Hematopoietic multipotent progenitor cell (in vitro differentiated cells): ENCODE results near the gene ARF1. TPM values are rescaled to one million over a fixed set of nuclear protein-coding genes. Genes with fewer than 3 reads are reported as not detected.

Experiments used
- DNase-seq, 3 donors: peaks; one replicate each; pipeline ENCODE4 v3.0.0-alpha.2; 2011 to 2015; ENCODE audit warnings: low read depth in 2 of 3, low spot score in 2 of 3
- total RNA-seq: library from RNA; depleted of rRNA; stranded (reverse); fragments of >200 nt; gene quantifications from one replicate; pipeline ENCODE4 v1.2.3, GENCODE V29; 2012

Gene ARF1
- total RNA-seq, 1 donor: 272 TPM

DNA sequence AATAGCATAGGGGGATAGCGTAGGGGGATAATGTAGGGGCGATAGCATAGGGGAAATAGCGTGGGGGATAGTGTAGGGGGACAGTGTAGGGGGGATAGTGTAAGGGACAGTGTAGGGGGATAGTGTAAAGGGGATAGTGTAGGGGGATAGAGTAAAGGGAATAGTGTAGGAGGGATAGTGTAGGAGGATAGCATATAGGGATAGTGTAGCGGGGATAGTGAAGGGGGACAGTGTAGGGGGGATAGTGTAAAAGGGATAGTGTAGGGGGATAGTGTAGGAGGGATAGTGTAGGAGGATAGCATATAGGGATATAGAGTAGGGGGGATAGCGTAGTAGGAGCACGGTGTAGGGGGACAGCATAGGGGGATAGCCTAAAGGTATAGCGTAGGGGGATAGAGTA, 14.1 kb upstream of the ARF1 start:
- DNase-seq: no peak

GRCh38 chr1:228070173-228070572, 12.3 kb upstream of the ARF1 start:
- DNase-seq: no peak

DNA sequence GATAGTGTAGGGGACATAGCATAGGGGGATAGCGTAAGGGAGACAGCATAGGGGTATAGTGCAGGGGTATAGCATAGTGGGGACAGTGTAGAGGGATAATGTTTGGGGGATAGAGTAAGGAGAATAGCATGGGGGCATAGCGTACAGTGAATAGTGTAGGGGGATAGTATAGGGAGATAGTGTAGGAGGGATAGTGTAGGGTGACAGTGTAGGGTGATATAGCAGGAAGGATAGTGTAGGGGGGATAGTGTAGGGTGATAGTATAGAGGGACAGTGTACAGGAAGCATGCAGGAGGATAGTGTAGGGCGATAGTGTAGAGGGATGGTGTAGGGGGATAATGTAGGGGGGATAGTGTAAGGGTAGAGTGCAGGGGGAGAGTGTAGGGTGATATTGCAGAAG, 11.7 kb upstream of the ARF1 start:
- no peak for DNase-seq

DNA sequence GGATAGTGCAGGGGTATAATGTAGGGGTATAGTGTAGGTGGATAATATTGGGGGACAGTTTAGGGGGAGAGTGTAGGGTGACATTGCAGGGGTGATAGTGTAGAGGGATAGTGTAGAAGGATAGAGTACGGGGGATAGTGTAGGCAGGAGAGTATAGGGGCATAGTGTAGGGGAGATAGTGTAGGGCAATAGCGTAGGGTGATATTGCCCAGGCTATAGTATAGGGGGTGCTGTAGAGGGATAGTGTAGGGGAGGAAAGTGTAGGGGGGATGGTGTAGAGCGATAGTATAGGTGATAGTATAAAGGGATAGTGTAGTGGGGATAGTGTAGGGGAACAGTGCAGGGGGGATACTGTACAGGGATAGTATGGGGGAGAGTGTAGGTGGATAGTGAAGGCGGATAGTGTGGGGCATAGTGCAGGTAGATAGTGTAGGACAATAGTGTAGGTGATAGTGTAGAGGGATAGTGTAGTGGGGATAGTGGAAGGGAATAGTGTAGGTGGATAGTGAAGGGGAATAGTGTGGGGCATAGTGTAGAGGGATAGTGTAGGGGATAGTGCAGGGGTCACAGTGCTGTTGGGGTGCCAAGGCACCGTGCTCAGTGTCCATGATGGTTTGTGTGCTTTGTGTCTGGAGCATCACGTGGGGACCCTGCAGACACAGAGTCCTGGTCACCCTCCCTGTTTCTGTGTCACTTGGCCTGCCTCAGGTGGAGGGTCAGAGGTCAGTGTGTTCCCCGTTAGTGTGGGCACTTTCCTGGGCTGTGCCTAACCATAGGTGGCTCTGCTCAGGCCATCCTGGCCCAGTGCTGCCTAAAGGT, 10.5 kb upstream of the ARF1 start:
- no peak for DNase-seq

DNA sequence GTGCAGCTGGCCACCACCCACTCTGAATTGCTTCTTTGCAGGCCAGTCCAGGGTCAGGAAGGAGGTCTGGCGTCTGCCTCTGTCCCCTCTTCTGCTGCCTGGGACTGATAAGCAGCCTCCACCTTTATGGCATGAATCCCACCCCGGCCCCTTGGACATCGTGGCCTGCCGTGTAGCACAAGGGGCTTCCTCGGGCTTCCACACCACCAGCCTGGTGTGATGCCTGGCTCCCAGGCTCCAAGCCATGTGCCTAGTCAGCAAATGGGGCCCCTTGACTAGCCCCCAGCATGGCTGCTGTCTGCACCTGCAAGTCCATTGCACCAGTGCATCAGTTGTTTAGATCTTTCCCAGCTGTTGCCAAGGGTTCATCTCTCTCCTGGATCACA, 9.9 kb upstream of the ARF1 start:
- DNase-seq: no peak

GRCh38 chr1:228073061-228073856, 9.2 kb upstream of the ARF1 start:
- DNase-seq: no peak

DNA sequence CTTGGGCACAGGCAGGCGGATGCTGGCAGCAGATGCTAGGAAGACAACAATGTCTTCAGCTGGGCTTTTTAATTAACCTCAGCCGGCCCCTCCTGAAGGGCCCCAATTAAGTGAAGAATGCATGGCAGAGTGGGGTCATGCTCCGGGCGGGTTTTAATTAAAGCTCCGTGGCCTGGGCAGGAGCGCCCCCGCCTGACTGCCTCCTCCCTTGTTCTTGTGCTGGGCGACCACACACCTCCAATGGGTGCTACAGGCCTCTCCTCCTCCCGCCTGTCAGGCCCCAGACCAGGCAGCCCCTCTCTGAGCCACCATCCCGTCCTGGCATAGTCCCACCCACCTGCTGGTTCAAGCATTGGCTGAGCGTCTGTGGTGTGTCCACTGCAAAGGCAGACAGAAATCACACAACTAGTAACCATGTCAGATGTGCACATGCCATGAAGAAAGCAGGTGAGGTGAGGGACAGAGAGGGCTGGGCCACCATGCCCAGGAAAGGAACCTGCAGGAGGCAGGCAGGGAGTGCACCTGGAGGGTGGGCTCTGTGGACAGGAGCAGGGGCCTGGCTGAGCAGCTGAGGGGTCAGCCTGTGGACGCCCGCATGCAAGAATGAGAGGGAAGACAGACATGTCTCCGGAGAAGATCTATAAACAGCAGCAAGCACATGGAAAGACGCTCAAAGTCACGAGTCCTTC, 8.5 kb upstream of the ARF1 start:
- no peak for DNase-seq

DNA sequence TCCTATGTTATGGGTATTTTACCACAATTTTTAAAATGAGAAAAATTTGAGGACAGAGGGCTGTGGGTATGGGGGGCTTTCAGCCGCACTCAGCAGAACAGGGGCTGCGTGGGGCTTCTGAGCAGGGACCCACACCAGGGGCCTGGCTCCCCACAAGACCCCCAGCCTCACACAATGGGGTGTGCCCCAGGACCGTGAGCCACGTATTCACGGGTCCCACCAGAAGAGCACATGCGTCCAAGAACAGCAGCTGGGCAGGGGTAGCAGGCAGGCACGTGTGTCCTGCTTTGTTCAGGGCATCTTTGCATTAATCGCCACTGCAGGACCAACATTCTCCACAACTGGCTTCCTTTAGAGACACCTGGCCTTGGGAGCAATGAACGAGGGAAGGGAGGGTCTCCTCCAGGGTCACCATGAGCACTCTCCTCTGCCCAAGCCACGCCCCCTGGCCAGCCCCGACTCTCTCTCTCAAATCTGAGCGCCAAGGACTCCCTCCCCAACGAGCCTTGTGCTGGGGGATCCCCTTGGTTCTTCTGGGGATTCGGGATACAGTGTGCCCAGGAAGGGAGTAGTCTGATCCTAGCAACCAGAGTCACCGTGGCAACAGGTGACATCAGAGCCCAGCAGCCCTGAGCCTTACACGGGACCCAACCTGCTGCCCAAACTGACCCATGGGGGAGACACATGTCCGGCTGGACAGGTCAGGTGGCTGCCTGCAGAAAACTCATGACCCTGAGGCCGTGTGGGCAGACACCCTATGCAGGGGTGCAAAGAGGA, 7.4 kb upstream of the ARF1 start:
- no peak for DNase-seq

DNA sequence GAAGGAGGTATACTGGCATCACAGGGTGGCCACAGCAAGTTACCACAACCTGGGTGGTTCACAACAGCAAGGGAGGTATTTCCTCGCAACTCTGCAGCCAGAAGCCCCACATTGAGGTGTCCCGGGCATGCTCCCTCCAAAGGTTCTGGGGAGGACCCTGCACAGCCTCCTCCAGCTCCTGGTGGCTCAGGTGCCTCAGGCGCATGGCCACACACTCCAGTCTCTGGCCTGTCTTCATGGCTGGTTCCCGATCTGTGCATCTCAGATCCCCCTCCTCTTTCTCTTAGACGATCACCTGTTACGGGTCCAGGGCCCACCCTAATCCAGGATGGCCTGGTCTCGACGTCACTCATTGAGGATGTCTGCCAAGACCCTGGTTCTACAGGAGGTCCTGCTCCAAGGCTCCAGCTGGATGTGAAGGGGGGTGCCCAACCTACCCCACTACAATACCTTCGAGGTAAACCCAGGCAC, 6.7 kb upstream of the ARF1 start:
- DNase-seq: no peak

- no peak for DNase-seq
These were observed 5.6 kb upstream of the ARF1 start for GRCh38 chr1:228076796-228077430.

DNA sequence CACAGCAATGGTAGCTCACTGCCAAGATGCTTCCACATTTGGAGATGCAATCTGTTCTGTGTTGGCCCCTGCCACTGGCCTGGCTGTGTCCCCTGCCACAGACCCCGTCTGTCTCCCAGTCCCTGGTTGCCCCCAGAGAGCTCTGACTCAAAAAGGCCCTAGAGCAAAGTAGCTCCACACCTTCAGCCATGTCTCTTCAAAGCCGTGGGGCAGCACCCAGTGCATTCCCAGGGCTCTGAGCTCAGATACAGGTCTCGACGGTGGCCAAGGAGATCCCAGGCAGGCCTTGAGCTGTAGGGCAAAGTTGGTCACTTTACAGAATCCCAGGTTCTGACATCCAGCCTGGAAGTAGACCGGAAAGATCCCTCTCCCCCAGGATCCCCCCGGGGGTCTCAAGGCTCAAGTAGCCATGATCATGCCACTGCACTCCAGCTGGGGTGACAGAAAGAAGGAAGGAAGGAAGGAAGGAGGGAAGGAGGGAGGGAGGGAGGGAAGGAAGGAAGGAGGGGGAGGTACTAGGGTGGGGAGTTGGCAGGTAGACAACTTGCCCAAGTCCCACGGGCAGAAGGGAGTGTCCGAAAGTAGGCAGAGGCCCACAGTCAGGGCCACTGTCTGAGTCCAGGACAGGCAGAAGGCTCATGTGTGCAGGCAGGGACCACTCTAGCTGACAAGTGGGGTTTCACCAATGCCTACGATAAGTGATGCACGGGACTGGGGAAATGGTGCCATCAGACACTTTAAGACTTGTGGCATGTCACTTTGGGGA, 4.8 kb upstream of the ARF1 start:
- DNase-seq: no peak

GRCh38 chr1:228079013-228079412, 3.5 kb upstream of the ARF1 start:
- DNase-seq: no peak

DNA sequence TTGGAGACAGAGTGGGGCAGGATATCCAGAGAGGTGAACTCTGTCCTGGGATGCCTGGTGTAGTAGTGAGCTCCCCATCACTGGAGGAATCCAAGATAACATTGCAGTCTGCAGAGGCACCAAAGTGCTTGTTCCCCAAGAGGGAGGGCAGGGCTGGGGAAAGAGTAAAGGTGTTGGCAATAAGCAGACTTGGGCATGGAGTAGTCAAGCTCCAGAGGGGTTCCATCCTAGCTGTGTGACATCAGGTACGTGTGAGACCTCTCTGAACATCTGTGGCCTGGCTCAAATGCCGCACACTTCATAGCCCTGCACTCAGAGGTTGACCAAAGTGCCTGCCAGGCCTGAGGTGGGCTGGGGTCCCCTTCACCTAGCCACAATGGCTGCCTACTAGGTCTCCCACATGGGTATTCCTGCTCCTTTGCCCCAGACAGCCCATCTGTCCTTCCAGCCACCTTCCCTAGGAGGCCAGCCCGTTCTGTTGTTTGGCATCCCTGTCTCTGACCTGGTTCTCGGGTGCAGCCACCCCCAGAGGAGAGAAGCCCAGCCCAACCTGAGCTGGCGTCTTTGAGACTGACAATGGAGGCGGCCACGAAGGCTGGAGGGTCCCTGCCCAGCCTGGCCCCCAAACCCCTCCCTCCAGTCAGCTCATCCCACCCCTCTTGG, 2.8 kb upstream of the ARF1 start:
- no peak for DNase-seq

- DNase-seq: no peak
These were observed 1.4 kb upstream of the ARF1 start for GRCh38 chr1:228081144-228081543.

GRCh38 chr1:228081578-228082213, 812 bp upstream of the ARF1 start:
- no peak for DNase-seq

- DNase-seq: no peak
These were observed 686 bp downstream of the ARF1 start for GRCh38 chr1:228082918-228083870.

- DNase-seq: no peak
These were observed 1.4 kb downstream of the ARF1 start for GRCh38 chr1:228083871-228084278.
